DOHH2 (cell line): ENCODE measurements around the gene H1-8.

Experiments
- EZH2phosphoT487 ChIP-seq: fragments of 200-600 bp; sonication (generic); IDR thresholded peaks from 2 replicates; pipeline ENCODE4 v1.6.1; 2017; ENCODE audit warnings: borderline replicate concordance, mild to moderate bottlenecking, antibody characterized with exemption, low read length, moderate library complexity, mixed read lengths
- TF ChIP-seq, protein P1 (sequence below): fragments of 200-600 bp; sonication (generic); IDR thresholded peaks from one replicate; pipeline ENCODE4 v1.5.1; 2014; ENCODE audit warnings: antibody characterized with exemption, mild to moderate bottlenecking, low read depth, low read length; ENCODE audit not compliant: poor library complexity, severe bottlenecking

- TF ChIP-seq, protein P1, sequence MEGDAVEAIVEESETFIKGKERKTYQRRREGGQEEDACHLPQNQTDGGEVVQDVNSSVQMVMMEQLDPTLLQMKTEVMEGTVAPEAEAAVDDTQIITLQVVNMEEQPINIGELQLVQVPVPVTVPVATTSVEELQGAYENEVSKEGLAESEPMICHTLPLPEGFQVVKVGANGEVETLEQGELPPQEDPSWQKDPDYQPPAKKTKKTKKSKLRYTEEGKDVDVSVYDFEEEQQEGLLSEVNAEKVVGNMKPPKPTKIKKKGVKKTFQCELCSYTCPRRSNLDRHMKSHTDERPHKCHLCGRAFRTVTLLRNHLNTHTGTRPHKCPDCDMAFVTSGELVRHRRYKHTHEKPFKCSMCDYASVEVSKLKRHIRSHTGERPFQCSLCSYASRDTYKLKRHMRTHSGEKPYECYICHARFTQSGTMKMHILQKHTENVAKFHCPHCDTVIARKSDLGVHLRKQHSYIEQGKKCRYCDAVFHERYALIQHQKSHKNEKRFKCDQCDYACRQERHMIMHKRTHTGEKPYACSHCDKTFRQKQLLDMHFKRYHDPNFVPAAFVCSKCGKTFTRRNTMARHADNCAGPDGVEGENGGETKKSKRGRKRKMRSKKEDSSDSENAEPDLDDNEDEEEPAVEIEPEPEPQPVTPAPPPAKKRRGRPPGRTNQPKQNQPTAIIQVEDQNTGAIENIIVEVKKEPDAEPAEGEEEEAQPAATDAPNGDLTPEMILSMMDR = no peak
- TF ChIP-seq EZH2phosphoT487 = no peak
Observed at GRCh38 chr3:129520960-129521359, 22.0 kb upstream of the H1-8 start.
